Ovary (tissue), 9 donors: ENCODE measurements around the gene KDM2A. TPM values are rescaled to one million over a fixed set of nuclear protein-coding genes. Genes with fewer than 3 reads are reported as not detected.
"Not testable (repeated sequence)": the region's sequence is repeated elsewhere in the genome, so short reads cannot be mapped to it uniquely, and the experiment has no call there.

Experiments used
- DNase-seq, 5 donors: peaks; one replicate each; pipeline ENCODE4 v3.0.0-alpha.2; 2019 to 2020
- H3K27ac ChIP-seq, 2 donors: fragments of 200-600 bp; one replicate each; pipeline versions ENCODE4 v1.5.1 to v1.8.0; 2019 to 2022
- H3K27me3 ChIP-seq: fragments of 200-600 bp; one replicate; pipeline ENCODE4 v1.8.0; 2022
- H3K36me3 ChIP-seq: fragments of 200-600 bp; sonication (generic); one replicate; pipeline ENCODE4 v1.5.1; 2019
- H3K4me1 ChIP-seq: one replicate; pipeline ENCODE4 v1.8.1; 2013; ENCODE audit warnings: mild to moderate bottlenecking, moderate library complexity; ENCODE audit not compliant: insufficient read depth
- H3K4me3 ChIP-seq: fragments of 200-600 bp; sonication (generic); one replicate; pipeline ENCODE4 v1.5.1; 2017
- H3K9me3 ChIP-seq, 2 donors: fragments of 200-600 bp in 1 of 2; sonication (generic) in 1 of 2; one replicate each; pipeline versions ENCODE4 v1.5.1 to v1.8.1; 2013 to 2019; ENCODE audit warnings: mild to moderate bottlenecking in 1 of 2, moderate library complexity in 1 of 2
- CTCF ChIP-seq, 3 donors: fragments of 450-650 bp in 2 of 3; fragments of 200-600 bp in 1 of 3; IDR thresholded peaks; one replicate each; pipeline versions ENCODE4 v1.5.1 to v1.8.0; 2016 to 2022; ENCODE audit warnings: antibody characterized with exemption in 3 of 3, mild to moderate bottlenecking in 1 of 3
- EP300 ChIP-seq: sonication (generic); formaldehyde crosslinking; IDR thresholded peaks from one replicate; pipeline ENCODE4 v1.6.1; 2017; ENCODE audit warnings: antibody characterized with exemption
- POLR2A ChIP-seq: fragments of 450-650 bp; IDR thresholded peaks from one replicate; pipeline ENCODE4 v1.6.1; 2017; ENCODE audit warnings: antibody characterized with exemption, mild to moderate bottlenecking, moderate library complexity
- WGBS, 3 donors: extraction: QIAGEN DNeasy Blood & Tissue Kit in 1 of 3; methylation state at CpG; one replicate each; pipeline versions ENCODE4 v1.1.5 to v1.1.7; 2013 to 2017; 5-methylcytosine and 5-hydroxymethylcytosine counted together
- intact Hi-C, 4 donors: fragments of 100-400 bp; cut with DNase I; formaldehyde crosslinking; loops; one replicate each; pipeline versions ENCODE4 v1.11.0 to v1.15.1; 2022 to 2023
- polyA plus RNA-seq, 2 donors: library from polyadenylated mRNA; stranded (reverse); fragments of 200-250 nt in 1 of 2; fragments of 350-450 nt in 1 of 2; fragmentation: Illumina TruSeq in 1 of 2; extraction: RNeasy Lipid Tissue Mini Kit (QIAGEN cat#74804) in 1 of 2; gene quantifications; one replicate each; pipeline ENCODE4 v1.2.3, GENCODE V29; 2013 to 2014
- total RNA-seq, 7 donors: library from RNA; depleted of rRNA in 2 of 7; stranded (reverse); fragments of >200 nt in 2 of 7; fragmentation: NEBNext Ultra II Directional in 3 of 7; extraction: Animal tissue kit (Norgen Biotek cat#: 25700) in 3 of 7; gene quantifications; one replicate each; pipeline versions ENCODE4 v1.1.0 to v1.2.4, GENCODE V29; 2016 to 2023
- donor health status: DM: no; HTN: no; CAD: no; lungs with moderate emphysema.
- donor health status: DM: no; HTN: no; CAD: no.
- donor health status: Bipolar disorder and iron deficiency.
- donor health status: DM: yes; HTN: yes; CAD: no.
- donor health status: DM: no; HTN: no; CAD: no.
- donor health status: DM: yes; HTN: yes; CAD: no.

The KDM2A gene
- total and polyA plus RNA-seq, 9 donors: 33.5 to 76.9 (median 53.0) TPM

GRCh38 chr11:67227726-67228125 is 108.7 kb downstream of the KDM2A start:
- 84 to 91% (median 87%) methylated on average over 8 of the region's 8 CpGs for whole genome bisulfite sequencing, 3 donors
- Histone ChIP-seq H3K27me3 (no peaks in the 10 kb centered on the region), H3K27ac (no peak overlapping the region), H3K36me3 (no peaks in the 10 kb centered on the region), H3K9me3 (no peaks in the 10 kb centered on the region), H3K4me1 (peaks cover 4% of the 10 kb centered on the region), H3K4me3 (no peak overlapping the region)
- TF ChIP-seq EP300: no peak
- TF ChIP-seq POLR2A: no peak
- no peak for TF ChIP-seq CTCF (IDR thresholded peaks at IDR 0.05)
- DNase-seq: no peak
- intact Hi-C loops: no loop called here

- Histone ChIP-seq H3K27ac (no peak overlapping the region), H3K36me3 (no peaks in the 10 kb centered on the region), H3K9me3 (no peaks in the 10 kb centered on the region), H3K27me3 (no peaks in the 10 kb centered on the region), H3K4me3 (no peak overlapping the region), H3K4me1 (no peaks in the 10 kb centered on the region)
- WGBS, 3 donors: 31 to 69% (median 53%) methylated on average over 3 of the region's 3 CpGs
- intact Hi-C loops: no loop called here
- no peak for TF ChIP-seq CTCF (IDR thresholded peaks at IDR 0.05)
- no peak for TF ChIP-seq EP300
- DNase-seq: no peak
These were observed 111.3 kb downstream of the KDM2A start for GRCh38 chr11:67230406-67230805.

GRCh38 chr11:67230886-67231285 is 111.8 kb downstream of the KDM2A start:
- no peak for TF ChIP-seq POLR2A
- TF ChIP-seq CTCF (IDR thresholded peaks at IDR 0.05): no peak
- no peak for TF ChIP-seq EP300
- 36 to 64% (median 39%) methylated on average over 1 of the region's 1 CpG for WGBS, 3 donors
- Histone ChIP-seq H3K27me3 (no peaks in the 10 kb centered on the region), H3K27ac (no peak overlapping the region), H3K4me1 (no peaks in the 10 kb centered on the region), H3K9me3 (no peaks in the 10 kb centered on the region), H3K36me3 (no peaks in the 10 kb centered on the region), H3K4me3 (no peak overlapping the region)
- no peak for DNase-seq
- intact Hi-C loops: no loop called here

GRCh38 chr11:67233584-67234190 is 114.6 kb downstream of the KDM2A start:
- no peaks in the 10 kb centered on the region for H3K4me1 ChIP-seq
- WGBS, 3 donors: 77 to 87% (median 77%) methylated on average over 7 of the region's 7 CpGs
- DNase-seq: no peak
- no peaks in the 10 kb centered on the region for H3K36me3 ChIP-seq
- H3K9me3 ChIP-seq: no peaks in the 10 kb centered on the region
- no peak overlapping the region for H3K4me3 ChIP-seq
- TF ChIP-seq POLR2A (no peak), CTCF (IDR thresholded peaks at IDR 0.05) (no peak), EP300 (no peak)
- intact Hi-C loops: no loop called here
- H3K27me3 ChIP-seq: no peaks in the 10 kb centered on the region
- no peak overlapping the region for H3K27ac ChIP-seq

GRCh38 chr11:67234571-67234970 is 115.5 kb downstream of the KDM2A start:
- H3K4me1 ChIP-seq, DNase-seq, H3K27me3 ChIP-seq, H3K4me3 ChIP-seq, H3K9me3 ChIP-seq, H3K36me3 ChIP-seq, intact Hi-C loops, H3K27ac ChIP-seq: not testable (repeated sequence)
- WGBS, 3 donors: 89 to 94% (median 93%) methylated on average over 8 of the region's 8 CpGs
